Smooth muscle cell (in vitro differentiated cells): ENCODE results near the gene DCX. TPM values are rescaled to one million over a fixed set of nuclear protein-coding genes. Genes with fewer than 3 reads are reported as not detected.

ENCODE experiments used
- DNase-seq: peaks from one replicate; lab custom pipeline; 2025; ENCODE audit not compliant: unreplicated experiment; lab: John Stamatoyannopoulos, UW
- H2AFZ ChIP-seq: fragments of 200-600 bp; sonication (generic); 2 replicates; pipeline ENCODE4 v1.6.0; 2016; ENCODE audit warnings: antibody characterized with exemption, low read depth, mild to moderate bottlenecking
- H3F3A ChIP-seq: fragments of 200-600 bp; sonication (generic); 2 replicates; pipeline ENCODE4 v1.6.0; 2017; ENCODE audit warnings: antibody characterized with exemption, low read depth
- H3K27ac ChIP-seq: fragments of 200-600 bp; sonication (generic); 2 replicates; pipeline ENCODE4 v1.5.1; 2016; ENCODE audit warnings: low read depth, mild to moderate bottlenecking
- H3K27me3 ChIP-seq: fragments of 200-600 bp; sonication (generic); 2 replicates; pipeline ENCODE4 v1.6.1; 2016; ENCODE audit warnings: low read depth, mild to moderate bottlenecking
- H3K36me3 ChIP-seq: fragments of 200-600 bp; sonication (generic); 2 replicates; pipeline ENCODE4 v1.5.1; 2016; ENCODE audit warnings: low read depth
- H3K4me1 ChIP-seq: fragments of 200-600 bp; sonication (generic); 2 replicates; pipeline ENCODE4 v1.5.1; 2016; ENCODE audit warnings: low read depth
- H3K4me2 ChIP-seq: fragments of 200-600 bp; sonication (generic); 2 replicates; pipeline ENCODE4 v1.6.0; 2016; ENCODE audit warnings: mild to moderate bottlenecking
- H3K4me3 ChIP-seq: fragments of 200-600 bp; sonication (generic); 2 replicates; pipeline ENCODE4 v1.5.1; 2016; ENCODE audit warnings: mild to moderate bottlenecking
- H3K79me2 ChIP-seq: fragments of 200-600 bp; sonication (generic); 2 replicates; pipeline ENCODE4 v1.6.0; 2016; ENCODE audit warnings: low read depth, mild to moderate bottlenecking
- H3K9ac ChIP-seq: fragments of 200-600 bp; sonication (generic); 2 replicates; pipeline ENCODE4 v1.6.0; 2016; ENCODE audit warnings: low read depth
- H3K9me3 ChIP-seq: fragments of 200-600 bp; sonication (generic); replicated peaks from 2 replicates; pipeline ENCODE4 v1.5.1; 2016; ENCODE audit warnings: low read depth
- H4K20me1 ChIP-seq: fragments of 200-600 bp; sonication (generic); 2 replicates; pipeline ENCODE4 v1.6.0; 2016; ENCODE audit warnings: low read depth
- WGBS: methylation state at CpG from one replicate; pipeline ENCODE4 v1.1.7; 2016; ENCODE audit warnings: low lambda C conversion rate; 5-methylcytosine and 5-hydroxymethylcytosine counted together
- polyA plus RNA-seq: library from polyadenylated mRNA; unstranded; fragments of >200 nt; fragmentation: Nextera tagmentation; extraction: Ambion mirVana; gene quantifications from 2 replicates; pipeline ENCODE4 v1.2.1, GENCODE V29; 2016
- total RNA-seq: library from RNA; depleted of rRNA; stranded (reverse); fragments of >200 nt; gene quantifications from 2 replicates; pipeline ENCODE4 v1.2.3, GENCODE V29; 2014
- TF ChIP-seq, protein P1 (sequence below): fragments of 200-600 bp; sonication (generic); IDR thresholded peaks from 2 replicates; pipeline ENCODE4 v1.5.1; 2017; ENCODE audit warnings: borderline replicate concordance, mild to moderate bottlenecking, antibody characterized with exemption; ENCODE audit not compliant: insufficient read depth, poor library complexity, severe bottlenecking

Gene DCX
- total and polyA plus RNA-seq, 2 experiments from 2014 or later: 0.09 TPM; not detected in 1

DNA sequence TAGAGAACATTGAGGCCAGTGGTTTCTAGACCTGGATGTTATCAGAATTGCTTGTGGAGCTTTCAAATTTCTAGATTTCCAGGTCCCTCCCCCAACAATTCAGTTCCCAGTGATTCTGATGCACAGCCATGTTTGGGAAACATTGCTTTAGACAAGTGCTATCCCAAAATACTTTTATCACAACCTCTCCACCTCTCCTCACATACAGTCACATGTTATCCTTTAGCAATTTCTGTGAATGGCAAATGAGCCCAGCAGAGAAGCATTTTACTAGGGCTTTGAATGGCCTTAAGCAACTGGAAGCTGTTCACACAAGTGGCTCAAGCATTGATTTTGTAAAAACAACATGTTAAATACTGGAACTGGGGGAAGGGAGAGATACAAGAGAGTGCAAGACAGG lies 29.7 kb downstream of the DCX start:
- no peak overlapping the region for H3K27ac ChIP-seq
- no peak overlapping the region for H3K4me3 ChIP-seq
- H3K36me3 ChIP-seq: no peaks in the 10 kb centered on the region
- H2AFZ ChIP-seq: no peak overlapping the region
- no peaks in the 10 kb centered on the region for H3K79me2 ChIP-seq
- no peak overlapping the region for H3K9ac ChIP-seq
- no peak for DNase-seq
- H3K9me3 ChIP-seq: no peaks in the 10 kb centered on the region
- TF ChIP-seq, protein P1, sequence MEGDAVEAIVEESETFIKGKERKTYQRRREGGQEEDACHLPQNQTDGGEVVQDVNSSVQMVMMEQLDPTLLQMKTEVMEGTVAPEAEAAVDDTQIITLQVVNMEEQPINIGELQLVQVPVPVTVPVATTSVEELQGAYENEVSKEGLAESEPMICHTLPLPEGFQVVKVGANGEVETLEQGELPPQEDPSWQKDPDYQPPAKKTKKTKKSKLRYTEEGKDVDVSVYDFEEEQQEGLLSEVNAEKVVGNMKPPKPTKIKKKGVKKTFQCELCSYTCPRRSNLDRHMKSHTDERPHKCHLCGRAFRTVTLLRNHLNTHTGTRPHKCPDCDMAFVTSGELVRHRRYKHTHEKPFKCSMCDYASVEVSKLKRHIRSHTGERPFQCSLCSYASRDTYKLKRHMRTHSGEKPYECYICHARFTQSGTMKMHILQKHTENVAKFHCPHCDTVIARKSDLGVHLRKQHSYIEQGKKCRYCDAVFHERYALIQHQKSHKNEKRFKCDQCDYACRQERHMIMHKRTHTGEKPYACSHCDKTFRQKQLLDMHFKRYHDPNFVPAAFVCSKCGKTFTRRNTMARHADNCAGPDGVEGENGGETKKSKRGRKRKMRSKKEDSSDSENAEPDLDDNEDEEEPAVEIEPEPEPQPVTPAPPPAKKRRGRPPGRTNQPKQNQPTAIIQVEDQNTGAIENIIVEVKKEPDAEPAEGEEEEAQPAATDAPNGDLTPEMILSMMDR: no peak
- H3K27me3 ChIP-seq: no peaks in the 10 kb centered on the region
- H3K4me1 ChIP-seq: no peaks in the 10 kb centered on the region
- H3K4me2 ChIP-seq: no peak overlapping the region
- H3F3A ChIP-seq: no peaks in the 10 kb centered on the region
- H4K20me1 ChIP-seq: no peaks in the 10 kb centered on the region

DNA sequence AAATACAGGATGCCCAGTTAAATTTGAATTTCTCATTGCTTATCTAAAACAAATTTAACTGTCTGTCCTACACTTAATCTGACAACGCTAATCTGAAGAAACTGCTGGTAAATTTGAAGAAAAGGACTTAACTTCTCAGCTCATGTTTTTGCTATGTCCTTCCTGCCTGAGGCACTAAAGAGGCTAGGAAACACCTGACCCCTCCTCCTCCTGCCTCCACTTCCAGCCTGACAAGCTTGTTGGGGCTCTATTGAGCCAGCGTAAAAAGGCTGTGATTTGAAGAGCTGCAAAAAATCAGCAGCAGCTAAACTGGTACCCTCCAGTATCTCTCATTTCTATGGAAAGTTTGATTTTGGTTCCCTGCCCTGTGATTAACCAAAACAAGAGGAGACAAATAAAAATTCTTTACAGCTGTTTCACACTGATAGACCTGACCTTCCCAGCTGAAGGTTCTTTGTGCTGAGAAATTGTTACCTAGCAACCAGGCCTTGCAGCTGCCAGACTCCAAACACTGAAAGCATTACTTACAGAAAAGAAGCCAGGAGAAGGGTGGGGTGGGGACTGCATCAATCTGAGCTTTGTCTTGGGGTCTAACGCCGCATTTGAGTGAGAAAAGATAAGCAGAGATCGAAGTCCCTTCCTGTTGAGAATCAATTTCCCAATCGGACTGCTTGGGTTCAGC lies 35.0 kb downstream of the DCX start:
- no peak overlapping the region for H3K9ac ChIP-seq
- no peaks in the 10 kb centered on the region for H3K9me3 ChIP-seq
- DNase-seq: no peak
- no peak overlapping the region for H3K27ac ChIP-seq
- H3K4me2 ChIP-seq: no peak overlapping the region
- H2AFZ ChIP-seq: no peak overlapping the region
- no peaks in the 10 kb centered on the region for H3K79me2 ChIP-seq
- 62% methylated on average over 6 of the region's 6 CpGs for WGBS
- H4K20me1 ChIP-seq: no peaks in the 10 kb centered on the region
- no peaks in the 10 kb centered on the region for H3F3A ChIP-seq
- no peaks in the 10 kb centered on the region for H3K27me3 ChIP-seq
- peaks cover 10% of the 10 kb centered on the region for H3K4me1 ChIP-seq
- no peak overlapping the region for H3K4me3 ChIP-seq
- H3K36me3 ChIP-seq: no peaks in the 10 kb centered on the region
- TF ChIP-seq, protein P1: no peak

DNA sequence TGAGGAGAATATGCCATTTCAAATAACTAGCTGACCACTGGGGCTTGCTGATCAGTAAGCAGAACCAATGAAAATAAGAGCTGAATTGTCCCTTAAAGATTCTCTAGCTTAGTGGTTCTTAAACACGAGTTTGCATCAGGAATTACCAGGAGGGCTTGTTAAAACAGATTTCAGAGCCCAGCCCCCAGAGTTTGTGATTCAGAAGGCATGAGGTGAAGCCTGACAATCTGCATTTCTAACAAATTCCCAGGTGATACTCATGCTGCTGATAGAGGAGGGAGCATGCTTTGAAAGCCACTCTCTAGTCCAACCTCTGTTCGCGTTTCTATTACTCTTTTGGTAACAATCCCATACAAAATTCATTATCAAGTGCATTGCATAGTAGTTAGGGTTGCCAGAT lies 35.5 kb downstream of the DCX start:
- H3K27me3 ChIP-seq: no peaks in the 10 kb centered on the region
- H3K79me2 ChIP-seq: no peaks in the 10 kb centered on the region
- TF ChIP-seq, protein P1: no peak
- no peak overlapping the region for H3K9ac ChIP-seq
- H3K4me1 ChIP-seq: peaks cover 10% of the 10 kb centered on the region
- WGBS: 49% methylated on average over 3 of the region's 3 CpGs
- no peak for DNase-seq
- H3K36me3 ChIP-seq: no peaks in the 10 kb centered on the region
- no peak overlapping the region for H2AFZ ChIP-seq
- H3K4me3 ChIP-seq: no peak overlapping the region
- no peaks in the 10 kb centered on the region for H3F3A ChIP-seq
- no peaks in the 10 kb centered on the region for H4K20me1 ChIP-seq
- H3K4me2 ChIP-seq: no peak overlapping the region
- H3K9me3 ChIP-seq: no peaks in the 10 kb centered on the region
- H3K27ac ChIP-seq: no peak overlapping the region

DNA sequence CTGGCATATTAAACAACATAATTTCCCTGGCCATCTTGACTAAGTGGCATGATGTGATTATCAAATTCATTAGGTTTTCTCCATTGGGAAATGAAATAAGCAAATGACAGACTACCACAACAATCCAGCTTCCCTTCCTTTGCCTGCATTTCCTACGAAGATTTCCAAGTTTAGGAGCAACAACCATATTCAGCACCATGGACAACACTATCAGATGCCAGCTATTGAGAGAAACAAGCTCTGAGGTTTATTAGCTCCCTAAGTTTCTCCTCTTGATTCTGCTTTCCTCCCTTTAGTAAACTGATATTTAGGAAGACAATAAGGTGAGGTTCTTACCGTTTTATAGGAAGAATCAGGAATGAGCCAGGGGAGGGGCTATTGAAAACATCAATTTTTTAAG lies 36.2 kb downstream of the DCX start:
- Histone ChIP-seq H3K4me1 (peaks cover 10% of the 10 kb centered on the region), H3K79me2 (no peaks in the 10 kb centered on the region), H2AFZ (no peak overlapping the region), H3K27ac (no peak overlapping the region), H3F3A (no peaks in the 10 kb centered on the region), H3K9me3 (no peaks in the 10 kb centered on the region), H3K4me2 (no peak overlapping the region), H3K4me3 (no peak overlapping the region), H3K36me3 (no peaks in the 10 kb centered on the region), H3K9ac (no peak overlapping the region), H4K20me1 (no peaks in the 10 kb centered on the region), H3K27me3 (no peaks in the 10 kb centered on the region)
- WGBS: 50% methylated on average over 2 of the region's 2 CpGs
- DNase-seq: no peak
- TF ChIP-seq, protein P1: no peak
